ENCODE results near the gene TMCC3. TPM values are rescaled to one million over a fixed set of nuclear protein-coding genes. Genes with fewer than 3 reads are reported as not detected.
A peak's percentile ranks its signal among the peaks of the same experiment; 100 is the strongest.

Gene TMCC3
- total and polyA plus RNA-seq, 2 of the 13 experiments (the other 11 are each of a cell fraction or from before 2014, with no cell fraction given) = not detected

GRCh38 chr12:94625531-94625930 lies 24.8 kb downstream of the TMCC3 start:
- Histone ChIP-seq H3K4me2 (ENCODE audit: low read depth, low read length) (no peak overlapping the region), H3K9me3 (ENCODE audit: low read length) (no peaks in the 10 kb centered on the region), H3K9ac (ENCODE audit: insufficient read depth, low read depth, low read length) (no peak overlapping the region), H3K27ac (ENCODE audit: extremely low read length, insufficient read depth, low read length) (no peak overlapping the region), H3K36me3 (replicated peaks in 1 of 2; ENCODE audit: control insufficient read depth in 1 of 2, insufficient read depth in 2 of 2, low read length in 2 of 2) (no peaks in the 10 kb centered on the region), H3K27me3 (ENCODE audit: control insufficient read depth in 1 of 2, insufficient read depth in 2 of 2, low read length in 2 of 2) (no peaks in the 10 kb centered on the region), H4K20me1 (ENCODE audit: insufficient read depth, low read length) (no peaks in the 10 kb centered on the region), H3K4me1 (ENCODE audit: insufficient read depth, low read length) (peaks cover 11% of the 10 kb centered on the region), H3K79me2 (ENCODE audit: insufficient read depth, low read length) (no peaks in the 10 kb centered on the region), H2AFZ (ENCODE audit: low read length) (no peak overlapping the region), H3K4me3 (replicated peaks in 1 of 3; ENCODE audit: insufficient read depth in 1 of 3, low read depth in 2 of 3, low read length in 3 of 3) (no peak overlapping the region)
- DNase-seq (ENCODE audit: low spot score) = no peak
- intact Hi-C loops (cut with micrococcal nuclease; ENCODE audit: unreplicated experiment) (no loop called here), in situ Hi-C loops (cut with HindIII; ENCODE audit: extremely low pct_ligation_motif_present, low pct_unique_long_range_greater_than_20kb) (no loop called here)
- no TSS peak for BruUV-seq (replicated peaks)
- POLR2A ChIA-PET = no interaction called here
- CTCF ChIA-PET (ENCODE audit: low intra/inter-chr PET ratio, low total read pairs) = no interaction called here
- TF ChIP-seq CEBPB (IDR thresholded peaks at IDR 0.05; ENCODE audit: borderline replicate concordance, low read depth, low read length) = peak; percentile 12; the same call in 1 of the 2 replicates
- TF ChIP-seq TRAFD1 (CRISPR knock-in tag; IDR thresholded peaks at IDR 0.05; ENCODE audit: borderline replicate concordance) = no peak
- TF ChIP-seq U2AF1 (optimal IDR thresholded peaks at IDR 0.05; ENCODE audit: low read depth, low read length) = no peak
- no peak for TF ChIP-seq ATF1 (CRISPR knock-in tag; IDR thresholded peaks at IDR 0.05)
- TF ChIP-seq, protein P1, sequence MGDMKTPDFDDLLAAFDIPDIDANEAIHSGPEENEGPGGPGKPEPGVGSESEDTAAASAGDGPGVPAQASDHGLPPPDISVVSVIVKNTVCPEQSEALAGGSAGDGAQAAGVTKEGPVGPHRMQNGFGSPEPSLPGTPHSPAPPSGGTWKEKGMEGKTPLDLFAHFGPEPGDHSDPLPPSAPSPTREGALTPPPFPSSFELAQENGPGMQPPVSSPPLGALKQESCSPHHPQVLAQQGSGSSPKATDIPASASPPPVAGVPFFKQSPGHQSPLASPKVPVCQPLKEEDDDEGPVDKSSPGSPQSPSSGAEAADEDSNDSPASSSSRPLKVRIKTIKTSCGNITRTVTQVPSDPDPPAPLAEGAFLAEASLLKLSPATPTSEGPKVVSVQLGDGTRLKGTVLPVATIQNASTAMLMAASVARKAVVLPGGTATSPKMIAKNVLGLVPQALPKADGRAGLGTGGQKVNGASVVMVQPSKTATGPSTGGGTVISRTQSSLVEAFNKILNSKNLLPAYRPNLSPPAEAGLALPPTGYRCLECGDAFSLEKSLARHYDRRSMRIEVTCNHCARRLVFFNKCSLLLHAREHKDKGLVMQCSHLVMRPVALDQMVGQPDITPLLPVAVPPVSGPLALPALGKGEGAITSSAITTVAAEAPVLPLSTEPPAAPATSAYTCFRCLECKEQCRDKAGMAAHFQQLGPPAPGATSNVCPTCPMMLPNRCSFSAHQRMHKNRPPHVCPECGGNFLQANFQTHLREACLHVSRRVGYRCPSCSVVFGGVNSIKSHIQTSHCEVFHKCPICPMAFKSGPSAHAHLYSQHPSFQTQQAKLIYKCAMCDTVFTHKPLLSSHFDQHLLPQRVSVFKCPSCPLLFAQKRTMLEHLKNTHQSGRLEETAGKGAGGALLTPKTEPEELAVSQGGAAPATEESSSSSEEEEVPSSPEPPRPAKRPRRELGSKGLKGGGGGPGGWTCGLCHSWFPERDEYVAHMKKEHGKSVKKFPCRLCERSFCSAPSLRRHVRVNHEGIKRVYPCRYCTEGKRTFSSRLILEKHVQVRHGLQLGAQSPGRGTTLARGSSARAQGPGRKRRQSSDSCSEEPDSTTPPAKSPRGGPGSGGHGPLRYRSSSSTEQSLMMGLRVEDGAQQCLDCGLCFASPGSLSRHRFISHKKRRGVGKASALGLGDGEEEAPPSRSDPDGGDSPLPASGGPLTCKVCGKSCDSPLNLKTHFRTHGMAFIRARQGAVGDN (CRISPR knock-in tag; IDR thresholded peaks at IDR 0.05) = no peak
- no peak for TF ChIP-seq FIP1L1 (IDR thresholded peaks at IDR 0.05; ENCODE audit: borderline replicate concordance, insufficient read depth, low read depth, low read length)
- no peak for TF ChIP-seq NR2F6 (IDR thresholded peaks at IDR 0.05)
- TF ChIP-seq NR2F6 (CRISPR knock-in tag; IDR thresholded peaks at IDR 0.05) = no peak
- no peak for FAIRE-seq
- ATAC-seq = no peak
- whole genome bisulfite sequencing (ENCODE audit: low lambda C conversion rate) = 29% methylated on average over 6 of the region's 6 CpGs
